SK-N-SH (cell line): Measurements from ENCODE around the gene DENND1A.

Source experiments
- CHD2 ChIP-seq: fragments of 150-350 bp; IDR thresholded peaks from 2 replicates; pipeline ENCODE4 v1.6.1; 2018; ENCODE audit warnings: low read length; ENCODE audit not compliant: partially characterized antibody
- NFIC ChIP-seq: IDR thresholded peaks from 2 replicates; pipeline ENCODE4 v1.4.0; 2012; ENCODE audit warnings: borderline replicate concordance
- POLR2AphosphoS5 ChIP-seq: IDR thresholded peaks from 2 replicates; pipeline ENCODE4 v1.6.1; 2012; ENCODE audit warnings: low read depth, low read length
- RXRA ChIP-seq: IDR thresholded peaks from 2 replicates; pipeline ENCODE4 v1.4.0; 2012; ENCODE audit warnings: low read depth, mild to moderate bottlenecking, borderline replicate concordance
- SMC3 ChIP-seq: IDR thresholded peaks from 2 replicates; pipeline ENCODE4 v1.6.1; 2012; ENCODE audit warnings: low read depth, low read length, improper control_type of control experiment
- TF ChIP-seq, protein P1 (sequence below): IDR thresholded peaks from 2 replicates; pipeline ENCODE4 v1.4.0; 2012; ENCODE audit warnings: low read depth, borderline replicate concordance
- TF ChIP-seq, protein P2 (sequence below): fragments of 200-600 bp; sonication (generic); IDR thresholded peaks from 2 replicates; pipeline ENCODE4 v1.6.1; 2017; ENCODE audit warnings: antibody characterized with exemption, mild to moderate bottlenecking, moderate library complexity

DNA sequence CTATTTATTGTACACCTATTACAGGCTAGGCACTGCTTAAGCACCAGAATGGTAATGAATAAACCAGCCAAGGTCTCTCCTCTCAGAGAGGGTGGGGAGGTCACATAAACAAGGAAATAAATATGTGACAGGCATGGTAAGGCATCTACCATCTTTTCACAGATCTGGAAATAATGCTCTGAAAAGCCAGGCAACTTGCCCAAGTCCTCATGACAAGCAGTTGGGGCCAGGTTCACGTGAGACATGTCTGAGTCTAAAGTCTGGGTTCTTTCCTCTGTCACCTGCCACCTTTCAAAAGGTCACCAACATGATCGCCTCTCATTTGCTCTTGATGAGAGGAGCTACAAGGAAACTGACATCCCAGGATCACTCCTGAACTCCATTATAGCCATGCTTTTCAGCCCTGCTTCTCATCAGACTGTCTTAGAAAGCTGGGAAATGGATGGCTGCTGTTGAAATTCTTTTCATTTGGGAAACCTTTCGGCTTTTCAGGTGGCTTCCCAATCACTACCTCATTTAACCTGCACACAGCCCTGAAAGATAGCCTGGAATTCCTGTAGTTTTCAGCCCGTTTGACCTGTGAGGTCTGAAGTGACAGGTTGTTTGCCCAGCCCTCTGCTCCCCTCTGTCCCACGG is 450.8 kb downstream of the DENND1A start:
- TF ChIP-seq, protein P1, sequence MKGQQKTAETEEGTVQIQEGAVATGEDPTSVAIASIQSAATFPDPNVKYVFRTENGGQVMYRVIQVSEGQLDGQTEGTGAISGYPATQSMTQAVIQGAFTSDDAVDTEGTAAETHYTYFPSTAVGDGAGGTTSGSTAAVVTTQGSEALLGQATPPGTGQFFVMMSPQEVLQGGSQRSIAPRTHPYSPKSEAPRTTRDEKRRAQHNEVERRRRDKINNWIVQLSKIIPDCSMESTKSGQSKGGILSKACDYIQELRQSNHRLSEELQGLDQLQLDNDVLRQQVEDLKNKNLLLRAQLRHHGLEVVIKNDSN: no peak
- TF ChIP-seq SMC3: no peak
- TF ChIP-seq RXRA: no peak
- TF ChIP-seq, protein P2, sequence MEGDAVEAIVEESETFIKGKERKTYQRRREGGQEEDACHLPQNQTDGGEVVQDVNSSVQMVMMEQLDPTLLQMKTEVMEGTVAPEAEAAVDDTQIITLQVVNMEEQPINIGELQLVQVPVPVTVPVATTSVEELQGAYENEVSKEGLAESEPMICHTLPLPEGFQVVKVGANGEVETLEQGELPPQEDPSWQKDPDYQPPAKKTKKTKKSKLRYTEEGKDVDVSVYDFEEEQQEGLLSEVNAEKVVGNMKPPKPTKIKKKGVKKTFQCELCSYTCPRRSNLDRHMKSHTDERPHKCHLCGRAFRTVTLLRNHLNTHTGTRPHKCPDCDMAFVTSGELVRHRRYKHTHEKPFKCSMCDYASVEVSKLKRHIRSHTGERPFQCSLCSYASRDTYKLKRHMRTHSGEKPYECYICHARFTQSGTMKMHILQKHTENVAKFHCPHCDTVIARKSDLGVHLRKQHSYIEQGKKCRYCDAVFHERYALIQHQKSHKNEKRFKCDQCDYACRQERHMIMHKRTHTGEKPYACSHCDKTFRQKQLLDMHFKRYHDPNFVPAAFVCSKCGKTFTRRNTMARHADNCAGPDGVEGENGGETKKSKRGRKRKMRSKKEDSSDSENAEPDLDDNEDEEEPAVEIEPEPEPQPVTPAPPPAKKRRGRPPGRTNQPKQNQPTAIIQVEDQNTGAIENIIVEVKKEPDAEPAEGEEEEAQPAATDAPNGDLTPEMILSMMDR: no peak
- no peak for TF ChIP-seq NFIC
- no peak for TF ChIP-seq POLR2AphosphoS5
- TF ChIP-seq CHD2: no peak
